GM13976 (cell line): ENCODE data around the gene NAIF1.

ENCODE experiments used
- DNase-seq: peaks from one replicate; pipeline ENCODE4 v3.0.0; 2012; ENCODE audit warnings: low spot score
- in situ Hi-C: fragments of 300-500 bp; cut with MboI; formaldehyde crosslinking; loops from one replicate; pipeline ENCODE4 v1.12.0; 2022; ENCODE audit warnings: low sequenced_read_pairs, mixed read lengths, inconsistent platforms; ENCODE audit not compliant: unreplicated experiment
- TF ChIP-seq, protein P1 (sequence below): IDR thresholded peaks from 2 replicates; pipeline ENCODE4 v1.5.1; 2012; ENCODE audit warnings: borderline replicate concordance, mild to moderate bottlenecking; ENCODE audit not compliant: insufficient read depth; ENCODE audit errors: extremely low read depth, missing control alignments, control extremely low read depth

Gene NAIF1

DNA sequence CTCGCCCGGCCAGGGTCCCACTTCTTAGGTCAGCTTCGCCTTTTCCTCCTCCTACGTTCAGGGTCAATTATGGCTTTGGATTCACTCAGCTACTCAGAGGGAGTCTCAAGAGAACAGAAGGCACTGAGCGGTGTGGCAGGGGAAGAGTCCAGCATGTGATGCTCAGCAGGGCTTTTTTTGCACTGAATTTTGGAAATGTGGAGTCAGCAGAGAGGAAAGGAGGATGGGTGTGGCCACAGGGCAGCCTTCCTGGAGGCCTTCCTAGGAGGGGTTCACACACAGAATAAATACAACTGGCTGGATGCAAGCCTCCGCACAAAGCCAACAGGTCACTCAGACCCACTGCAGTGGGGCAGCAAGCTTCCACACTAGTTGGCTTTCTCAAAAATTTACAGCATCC lies 4.8 kb downstream of the NAIF1 start:
- TF ChIP-seq, protein P1, sequence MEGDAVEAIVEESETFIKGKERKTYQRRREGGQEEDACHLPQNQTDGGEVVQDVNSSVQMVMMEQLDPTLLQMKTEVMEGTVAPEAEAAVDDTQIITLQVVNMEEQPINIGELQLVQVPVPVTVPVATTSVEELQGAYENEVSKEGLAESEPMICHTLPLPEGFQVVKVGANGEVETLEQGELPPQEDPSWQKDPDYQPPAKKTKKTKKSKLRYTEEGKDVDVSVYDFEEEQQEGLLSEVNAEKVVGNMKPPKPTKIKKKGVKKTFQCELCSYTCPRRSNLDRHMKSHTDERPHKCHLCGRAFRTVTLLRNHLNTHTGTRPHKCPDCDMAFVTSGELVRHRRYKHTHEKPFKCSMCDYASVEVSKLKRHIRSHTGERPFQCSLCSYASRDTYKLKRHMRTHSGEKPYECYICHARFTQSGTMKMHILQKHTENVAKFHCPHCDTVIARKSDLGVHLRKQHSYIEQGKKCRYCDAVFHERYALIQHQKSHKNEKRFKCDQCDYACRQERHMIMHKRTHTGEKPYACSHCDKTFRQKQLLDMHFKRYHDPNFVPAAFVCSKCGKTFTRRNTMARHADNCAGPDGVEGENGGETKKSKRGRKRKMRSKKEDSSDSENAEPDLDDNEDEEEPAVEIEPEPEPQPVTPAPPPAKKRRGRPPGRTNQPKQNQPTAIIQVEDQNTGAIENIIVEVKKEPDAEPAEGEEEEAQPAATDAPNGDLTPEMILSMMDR = no peak
- in situ Hi-C loops = no loop called here
- DNase-seq = peak; percentile 7

DNA sequence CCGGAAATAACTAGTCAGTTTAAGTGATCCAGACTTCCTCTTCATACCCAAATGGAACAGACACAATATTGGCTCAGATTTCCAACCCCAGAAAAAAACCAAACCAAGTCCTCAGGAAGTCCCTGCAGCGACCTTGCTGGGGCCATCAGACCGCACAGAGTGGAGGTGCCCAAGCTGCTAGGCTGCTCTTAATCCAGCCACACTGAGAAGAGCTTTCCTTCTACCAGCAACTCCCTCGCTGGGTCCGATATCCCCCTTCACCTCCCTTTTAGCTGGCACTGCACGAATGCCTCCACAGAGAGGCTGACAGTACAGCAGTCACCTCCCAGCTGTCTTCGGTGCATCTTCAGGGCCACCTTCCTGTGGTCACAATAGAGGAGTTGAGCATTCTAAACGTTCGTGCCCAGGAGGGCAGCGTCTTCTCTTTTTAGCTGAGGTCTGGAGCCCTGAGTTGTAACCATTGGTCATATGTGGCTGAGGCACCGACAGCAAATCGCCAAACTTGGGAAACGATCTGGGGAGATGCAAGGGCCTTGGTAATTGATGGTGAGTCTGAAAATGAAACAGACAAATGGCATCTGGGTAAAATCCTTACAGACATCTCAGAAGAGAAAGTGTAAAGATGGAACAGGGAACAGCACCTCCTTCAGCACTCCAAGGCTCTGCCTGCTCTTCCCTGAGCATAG lies 5.7 kb downstream of the NAIF1 start:
- DNase-seq = peak; percentile 26
- TF ChIP-seq, protein P1 = no peak
- in situ Hi-C loops = no loop called here

DNA sequence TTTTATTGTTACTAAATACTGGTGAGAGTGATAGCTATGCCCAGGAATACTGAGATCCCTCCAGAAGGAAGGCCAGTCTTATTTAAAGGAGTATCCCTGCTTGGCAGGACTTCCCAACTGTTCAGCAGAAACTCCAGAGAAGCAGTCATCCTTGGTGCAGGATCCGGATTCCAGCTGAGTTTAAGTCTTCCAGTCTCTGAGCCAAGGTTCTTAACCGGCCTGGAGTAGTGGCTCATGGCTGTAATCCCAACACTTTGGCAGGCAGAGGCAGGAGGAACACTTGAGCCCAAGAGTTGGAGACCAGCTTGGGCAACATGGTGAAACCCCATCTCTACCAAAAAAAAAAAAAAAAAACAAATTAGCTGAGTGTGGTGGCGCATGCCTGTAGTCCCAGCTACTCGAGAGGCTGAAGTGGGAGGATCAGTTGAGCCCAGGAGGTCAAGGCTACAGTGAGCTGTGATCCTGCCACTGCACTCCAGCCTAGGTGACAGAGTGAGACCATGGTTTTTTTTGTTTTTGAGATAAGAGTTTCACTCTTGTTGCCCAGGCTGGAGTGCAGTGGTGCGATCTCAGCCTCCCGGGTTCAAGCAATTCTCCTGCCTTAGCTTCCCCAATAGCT lies 7.6 kb downstream of the NAIF1 start:
- TF ChIP-seq, protein P1 = no peak
- in situ Hi-C loops = no loop called here
- no peak for DNase-seq

DNA sequence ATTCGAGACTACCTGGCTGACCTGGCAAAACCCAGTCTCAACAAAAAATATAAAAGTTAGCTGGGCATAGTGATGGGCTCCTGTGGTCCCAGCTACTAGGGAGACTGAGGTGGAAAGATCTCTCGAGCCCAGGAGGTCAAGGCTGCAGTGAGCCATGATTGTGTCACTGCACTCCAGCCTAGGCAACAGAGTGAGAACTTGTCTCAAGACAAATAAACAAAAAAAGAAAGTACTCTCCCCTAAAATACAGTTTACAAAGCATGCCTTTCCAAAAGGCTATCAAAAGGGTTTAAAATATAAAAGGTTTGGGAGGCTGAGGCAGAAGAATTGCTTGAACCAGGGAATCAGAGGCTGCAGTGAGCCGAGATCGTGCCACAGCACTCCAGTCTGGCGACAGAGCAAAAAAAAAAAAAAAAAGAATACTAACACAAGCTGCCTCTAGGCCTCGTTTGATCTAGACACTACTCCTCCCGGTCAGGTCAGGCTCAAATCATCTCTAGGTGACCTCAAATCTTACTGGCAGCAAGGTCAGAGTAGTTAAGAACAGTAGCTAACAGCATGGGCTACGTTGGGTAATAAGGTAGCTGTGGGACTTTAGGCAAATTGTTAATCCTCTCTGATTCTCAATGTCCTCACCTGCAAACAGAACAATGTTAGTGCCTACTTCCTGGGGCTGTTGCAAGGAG lies 9.3 kb downstream of the NAIF1 start:
- no peak for DNase-seq
- TF ChIP-seq, protein P1 = no peak
- in situ Hi-C loops = no loop called here

DNA sequence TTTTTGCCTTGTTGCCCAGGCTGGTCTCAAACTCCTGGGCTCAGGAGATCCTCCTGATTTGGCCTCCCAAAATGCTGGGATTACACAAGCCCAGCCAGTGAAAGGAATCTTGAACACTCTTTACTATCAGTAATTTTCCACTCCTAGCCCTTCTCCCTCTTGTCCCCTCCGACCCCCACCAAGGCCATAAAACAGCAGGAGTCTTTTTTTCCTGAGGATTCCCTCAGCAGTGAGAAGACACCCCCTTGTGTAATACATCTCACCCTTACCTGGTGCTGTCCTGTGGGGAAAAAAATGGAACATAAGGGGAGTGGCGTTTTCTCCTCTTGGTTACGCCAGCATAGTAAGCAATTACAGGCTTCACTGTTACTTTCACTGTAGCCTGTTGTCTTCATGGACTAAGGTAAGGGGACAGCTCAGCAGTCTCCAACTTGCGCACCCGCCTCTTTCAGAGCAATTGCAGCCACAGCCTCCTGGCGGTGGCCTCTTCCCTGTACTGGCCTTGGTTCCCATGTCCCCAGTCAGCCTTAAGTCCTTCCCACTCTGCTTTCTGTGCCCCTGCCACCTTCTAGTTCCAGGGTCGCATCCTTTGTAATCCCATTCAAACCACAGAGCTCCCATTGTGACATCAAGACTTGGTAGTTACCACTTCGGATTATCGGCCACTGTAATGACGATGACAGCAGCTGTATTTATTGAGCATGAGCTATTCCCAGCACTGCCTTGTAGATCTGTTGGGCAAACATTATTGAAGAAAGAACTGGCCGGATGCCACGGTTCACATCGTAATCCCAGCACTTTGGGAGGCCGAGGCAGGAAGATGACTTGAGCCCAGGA lies 10.0 kb downstream of the NAIF1 start:
- TF ChIP-seq, protein P1 = no peak
- in situ Hi-C loops = no loop called here
- no peak for DNase-seq

DNA sequence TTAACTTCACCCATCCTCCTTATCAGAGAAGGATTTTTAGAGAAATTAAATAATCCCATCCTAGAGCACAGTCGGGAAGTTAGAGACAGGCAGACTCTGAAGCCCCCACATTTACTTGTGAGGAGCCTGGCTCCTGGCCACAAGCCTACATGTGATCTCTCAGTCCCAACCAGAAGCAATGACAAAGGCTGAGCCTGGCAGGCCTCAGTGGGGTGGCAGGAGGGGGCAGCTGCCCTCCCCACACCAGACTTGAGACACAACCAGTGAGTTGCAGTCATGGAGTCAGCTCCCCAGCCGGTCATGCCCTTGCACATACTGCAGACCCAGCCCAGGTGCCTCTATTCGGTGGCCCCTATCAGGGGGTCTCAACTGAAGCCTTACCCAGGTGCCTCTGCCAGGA lies 11.0 kb downstream of the NAIF1 start:
- no peak for DNase-seq
- in situ Hi-C loops = no loop called here
- TF ChIP-seq, protein P1 = no peak
